HG03442 (cell line): Measurements from ENCODE around the gene ANKFY1.
"Not testable (repeated sequence)": the region's sequence is repeated elsewhere in the genome, so short reads cannot be mapped to it uniquely, and the experiment has no call there.

Source experiments
- ATAC-seq: cut with Tn5 transposase; IDR thresholded peaks from one replicate; pipeline ENCODE4 v1.9.1; 2021; ENCODE audit warnings: mild to moderate bottlenecking, moderate library complexity; ENCODE audit not compliant: unreplicated experiment

ANKFY1 gene

DNA sequence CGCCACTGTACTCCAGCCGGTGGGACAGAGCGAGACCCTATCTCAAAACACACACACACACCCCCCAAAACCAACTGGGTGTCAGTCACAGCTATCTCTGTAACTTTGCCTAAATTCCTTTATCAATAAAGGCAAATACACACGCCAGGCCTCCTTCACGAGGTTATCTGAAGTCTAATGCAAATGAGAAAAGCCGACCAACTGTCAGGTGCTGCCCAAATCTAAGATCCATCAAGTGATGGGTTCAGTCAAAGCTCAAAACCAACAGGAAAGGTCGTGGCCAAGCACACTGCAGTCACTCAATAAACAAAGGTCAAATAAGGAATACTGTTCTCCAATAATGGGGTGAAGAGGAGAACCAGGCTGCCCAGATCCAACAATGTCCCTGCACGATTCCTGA is 1.1 kb downstream of the ANKFY1 start:
- ATAC-seq: no peak

DNA sequence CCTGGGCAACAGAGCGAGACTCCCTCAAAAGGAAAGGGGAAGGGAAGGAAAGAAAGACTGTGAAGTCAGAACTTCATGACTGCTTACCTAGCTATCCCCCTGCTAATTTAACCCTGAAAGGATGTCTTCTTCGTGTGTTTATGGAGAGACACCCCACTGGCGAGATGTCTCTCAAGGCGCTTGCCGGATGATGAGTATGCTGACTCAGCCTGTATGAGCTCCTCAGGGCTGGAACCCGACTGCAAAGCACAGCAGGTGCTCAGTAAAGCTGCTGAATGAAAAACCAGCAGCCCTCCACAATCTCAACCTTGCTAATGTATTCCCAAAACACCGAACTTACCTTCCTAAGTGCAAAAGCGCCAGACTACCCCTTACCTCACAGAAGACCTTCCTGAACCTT is 2.3 kb downstream of the ANKFY1 start:
- no peak for ATAC-seq

DNA sequence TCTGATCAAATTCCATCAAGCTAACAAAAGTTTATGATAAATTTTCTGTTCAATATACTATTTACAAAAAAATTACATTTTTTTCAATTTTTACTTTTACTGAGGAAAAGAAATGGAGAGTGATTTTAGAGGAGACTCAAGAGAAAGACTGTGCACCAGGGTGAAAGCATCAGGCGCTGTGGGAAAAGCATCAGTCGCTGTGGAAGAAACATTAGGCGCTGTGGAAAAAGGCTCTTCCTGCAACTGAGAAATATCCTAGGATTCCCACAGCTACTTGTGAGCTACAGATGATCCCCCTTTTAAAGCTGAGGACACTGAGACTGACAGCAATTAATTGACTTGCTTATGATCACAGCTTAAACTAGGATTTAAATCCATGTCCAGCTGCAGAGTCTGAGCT is 4.9 kb downstream of the ANKFY1 start:
- no peak for ATAC-seq

DNA sequence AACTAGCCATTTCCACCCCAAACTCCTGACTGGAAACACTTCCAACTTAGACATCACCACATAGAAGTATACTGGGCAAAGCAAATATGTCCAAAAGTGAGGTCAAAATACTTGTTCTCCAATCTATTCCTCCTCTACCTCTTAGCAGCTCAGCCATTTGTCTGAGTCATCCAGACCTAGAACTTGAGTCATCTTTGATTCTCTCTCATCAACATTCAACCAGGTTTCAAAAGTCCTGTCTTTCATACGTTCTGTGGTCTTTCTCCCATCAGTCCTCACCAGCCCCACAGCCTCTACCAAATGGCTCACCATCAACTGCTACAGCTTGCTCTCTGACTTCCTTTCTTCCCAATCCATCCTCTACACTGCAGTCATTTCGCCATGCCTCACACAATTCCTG is 6.8 kb downstream of the ANKFY1 start:
- ATAC-seq: no peak

DNA sequence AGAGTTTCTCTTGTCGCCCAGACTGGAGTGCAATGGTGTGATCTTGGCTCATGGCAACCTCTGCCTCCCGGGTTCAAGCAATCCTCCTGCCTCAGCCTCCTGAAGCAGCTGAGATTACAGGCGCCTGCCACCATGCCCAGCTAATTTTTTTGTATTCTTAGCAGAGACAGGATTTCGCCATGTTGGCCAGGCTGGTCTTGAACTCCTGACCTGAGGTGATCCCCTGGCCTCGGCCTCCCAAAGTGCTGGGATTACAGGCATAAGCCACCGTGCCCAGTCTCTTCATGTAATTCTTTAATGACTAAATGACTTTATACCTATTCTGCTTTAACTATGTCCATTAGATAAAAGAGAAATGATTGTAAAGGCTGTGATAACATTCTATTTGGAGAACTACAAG is 8.5 kb downstream of the ANKFY1 start:
- not testable (repeated sequence) for ATAC-seq

DNA sequence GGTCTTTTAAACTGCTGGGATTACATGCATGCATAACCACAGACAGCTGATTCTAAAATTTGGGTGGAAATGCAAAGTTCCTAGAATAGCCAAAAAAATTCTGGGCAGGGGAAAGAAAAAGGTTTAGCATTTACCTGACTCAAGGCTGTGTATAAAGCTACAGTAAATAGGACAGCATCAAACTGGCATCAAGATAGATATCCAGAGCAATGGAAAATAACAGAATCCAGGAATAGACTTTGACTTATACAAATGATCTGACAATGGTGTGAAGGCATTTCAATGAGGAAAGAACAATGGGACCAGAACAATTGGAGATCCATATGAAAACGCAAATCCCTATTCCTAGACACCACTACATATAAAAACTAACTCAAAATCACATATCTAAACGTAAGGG is 12.9 kb downstream of the ANKFY1 start:
- ATAC-seq: no peak

DNA sequence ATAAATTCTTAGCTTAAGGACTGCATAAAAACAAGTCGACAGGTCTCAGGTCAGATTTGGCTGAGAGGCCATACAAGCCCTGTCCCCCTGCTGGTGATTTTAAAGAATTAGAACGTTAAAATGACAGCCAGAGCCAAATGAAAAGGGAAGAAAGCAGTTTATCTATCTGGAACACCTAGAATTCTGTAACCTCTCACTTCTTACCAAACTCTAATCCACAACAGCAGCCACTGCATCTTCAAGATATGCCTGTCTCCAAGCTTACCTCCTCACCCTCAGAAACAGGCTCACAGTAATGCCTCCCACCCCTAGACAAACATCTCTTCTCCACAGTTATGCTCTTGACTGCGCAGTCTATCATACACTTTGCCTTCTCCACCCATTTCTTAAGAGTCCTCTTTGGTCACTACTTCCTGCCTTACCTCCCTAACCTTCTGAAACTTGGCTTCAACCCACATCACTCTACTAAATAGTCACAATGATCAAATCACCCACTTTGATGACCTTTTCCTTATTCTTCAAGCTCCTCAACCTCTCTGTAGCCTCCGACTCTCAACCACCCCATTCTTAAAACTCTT is 14.2 kb downstream of the ANKFY1 start:
- ATAC-seq: no peak

DNA sequence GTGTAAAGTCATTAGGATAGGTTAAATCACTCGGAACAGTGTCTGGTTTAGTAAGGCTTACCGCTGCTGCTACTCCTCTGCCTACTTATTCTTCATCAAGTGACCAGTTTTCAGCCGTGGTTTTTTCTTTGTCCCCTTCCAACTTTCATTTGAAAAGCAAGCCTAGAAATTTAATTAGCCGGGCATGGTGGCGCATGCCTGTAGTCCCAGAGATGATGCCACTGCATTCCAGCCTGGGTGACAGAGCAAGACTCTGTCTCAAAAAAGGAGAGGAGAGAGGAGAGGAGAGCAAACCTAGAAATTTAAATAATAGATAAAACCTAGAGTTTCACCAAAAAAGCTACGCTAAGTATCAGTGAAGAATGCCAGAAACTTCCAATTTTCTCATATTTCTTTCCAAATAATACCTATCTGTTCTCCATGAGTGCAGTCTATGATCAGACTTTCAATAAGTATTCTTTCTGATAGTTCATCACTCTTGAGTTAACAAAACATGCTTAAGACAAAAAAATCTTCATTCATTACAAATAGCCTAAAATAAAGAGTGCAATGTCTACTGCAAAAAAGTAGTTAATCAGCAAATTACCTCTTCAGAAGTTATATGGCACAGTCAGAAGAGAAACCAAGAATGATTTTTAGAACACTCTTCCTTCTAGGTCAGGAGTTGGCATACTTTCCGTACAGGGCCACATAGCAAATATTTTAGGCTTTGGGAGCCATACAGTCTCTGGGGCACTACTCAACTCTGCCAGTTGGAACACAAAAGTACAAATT is 15.1 kb downstream of the ANKFY1 start:
- no peak for ATAC-seq

DNA sequence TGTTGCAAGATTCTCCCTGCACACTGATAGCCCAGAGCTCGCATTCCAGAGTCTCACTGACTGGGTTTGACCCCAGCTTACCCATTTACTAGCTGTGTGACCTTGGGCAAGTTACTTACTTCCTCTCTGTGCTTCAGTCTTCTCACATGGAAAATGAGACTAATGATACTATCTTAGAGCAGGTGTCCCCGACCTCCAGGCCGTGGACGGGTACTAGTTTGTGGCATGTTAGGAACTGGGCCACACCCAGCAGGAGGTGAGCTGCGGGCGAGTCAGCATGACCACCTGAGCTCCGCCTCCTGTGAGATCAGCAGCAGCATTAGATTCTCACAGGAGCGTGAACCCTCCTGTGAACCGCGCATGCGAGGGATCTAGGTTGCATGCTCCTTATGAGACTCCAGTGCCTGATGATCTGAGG is 15.8 kb downstream of the ANKFY1 start:
- ATAC-seq: no peak

DNA sequence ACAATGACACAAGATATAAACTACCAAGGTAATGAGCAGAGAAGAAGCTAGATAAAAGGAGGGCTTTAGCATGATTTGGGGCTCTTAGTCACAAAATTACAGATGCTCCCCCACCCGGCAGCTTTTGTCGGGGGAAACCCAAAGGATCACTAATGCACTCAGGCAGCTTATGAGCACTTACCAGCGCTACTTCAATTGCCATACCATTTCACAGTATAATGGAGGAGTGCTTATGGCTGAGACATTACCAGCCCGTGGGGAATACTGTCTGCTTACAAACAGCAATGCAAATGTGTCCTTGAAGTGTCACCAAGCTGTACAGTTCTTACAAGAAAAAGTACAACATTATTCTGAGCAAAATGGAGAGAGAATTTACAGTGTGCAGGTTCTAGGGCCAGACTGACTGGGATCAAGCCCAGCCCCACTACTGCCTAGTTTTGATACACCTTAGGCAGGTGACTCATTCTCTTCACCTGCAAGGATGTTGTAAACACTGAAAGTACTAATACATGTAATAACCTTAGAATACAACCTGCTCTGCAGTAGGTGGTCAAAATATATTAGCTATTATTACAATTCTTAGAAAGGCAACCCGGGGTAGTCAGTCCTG is 16.3 kb downstream of the ANKFY1 start:
- no peak for ATAC-seq

DNA sequence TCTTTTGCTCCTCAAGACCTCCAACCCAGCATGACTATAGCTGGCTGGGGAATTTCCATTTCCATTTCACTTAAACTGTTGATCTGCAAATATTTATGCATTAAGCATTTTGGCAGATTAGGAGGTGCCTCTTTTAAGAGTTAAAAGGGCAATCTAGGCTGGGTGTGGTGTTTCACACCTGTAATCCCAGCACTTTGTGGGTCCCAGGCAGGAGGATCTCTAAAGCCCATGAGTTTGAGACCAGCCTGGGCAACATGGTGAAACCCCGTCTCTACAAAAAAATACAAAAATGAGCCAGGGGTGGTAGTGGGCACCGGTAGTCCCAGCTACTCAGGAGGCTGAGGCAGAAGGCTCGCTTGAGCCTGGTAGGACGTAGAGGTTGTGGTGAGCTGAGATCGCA is 17.1 kb downstream of the ANKFY1 start:
- no peak for ATAC-seq

DNA sequence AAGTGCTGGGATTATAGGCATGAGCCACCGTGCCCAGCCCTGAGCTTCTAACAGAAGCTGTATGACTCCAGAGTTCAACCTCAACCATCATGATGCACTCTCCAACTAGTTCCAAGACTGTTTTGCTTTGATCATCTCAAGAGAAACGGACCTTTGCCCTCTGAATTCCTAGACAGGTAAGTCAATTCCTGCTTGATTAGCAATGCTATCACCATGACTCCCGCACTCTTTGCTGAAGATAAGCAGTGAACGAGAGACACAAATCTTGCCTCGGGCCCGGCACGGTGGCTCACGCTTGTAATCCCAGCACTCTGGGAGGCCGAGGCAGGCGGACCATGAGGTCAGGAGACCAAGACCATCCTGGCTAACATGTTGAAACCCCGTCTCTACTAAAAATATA is 22.2 kb downstream of the ANKFY1 start:
- ATAC-seq: no peak

DNA sequence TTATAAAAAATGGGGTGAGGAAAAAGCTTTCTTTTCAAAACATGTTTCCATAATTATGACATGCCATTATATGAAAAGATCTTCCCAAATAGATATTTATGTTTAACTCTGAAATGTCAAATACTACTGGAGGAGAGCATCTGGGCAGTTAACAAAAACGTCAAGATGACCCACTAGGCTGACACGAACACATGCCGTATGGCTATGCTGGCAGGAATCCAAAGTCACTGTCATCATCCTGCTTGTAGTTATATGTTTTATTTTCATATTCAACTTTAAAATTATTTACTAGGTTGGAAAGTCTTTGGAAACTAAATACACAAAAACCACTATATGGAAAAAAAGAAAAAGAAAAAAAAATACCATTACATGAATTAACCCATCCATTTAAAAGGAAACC is 27.3 kb downstream of the ANKFY1 start:
- no peak for ATAC-seq

DNA sequence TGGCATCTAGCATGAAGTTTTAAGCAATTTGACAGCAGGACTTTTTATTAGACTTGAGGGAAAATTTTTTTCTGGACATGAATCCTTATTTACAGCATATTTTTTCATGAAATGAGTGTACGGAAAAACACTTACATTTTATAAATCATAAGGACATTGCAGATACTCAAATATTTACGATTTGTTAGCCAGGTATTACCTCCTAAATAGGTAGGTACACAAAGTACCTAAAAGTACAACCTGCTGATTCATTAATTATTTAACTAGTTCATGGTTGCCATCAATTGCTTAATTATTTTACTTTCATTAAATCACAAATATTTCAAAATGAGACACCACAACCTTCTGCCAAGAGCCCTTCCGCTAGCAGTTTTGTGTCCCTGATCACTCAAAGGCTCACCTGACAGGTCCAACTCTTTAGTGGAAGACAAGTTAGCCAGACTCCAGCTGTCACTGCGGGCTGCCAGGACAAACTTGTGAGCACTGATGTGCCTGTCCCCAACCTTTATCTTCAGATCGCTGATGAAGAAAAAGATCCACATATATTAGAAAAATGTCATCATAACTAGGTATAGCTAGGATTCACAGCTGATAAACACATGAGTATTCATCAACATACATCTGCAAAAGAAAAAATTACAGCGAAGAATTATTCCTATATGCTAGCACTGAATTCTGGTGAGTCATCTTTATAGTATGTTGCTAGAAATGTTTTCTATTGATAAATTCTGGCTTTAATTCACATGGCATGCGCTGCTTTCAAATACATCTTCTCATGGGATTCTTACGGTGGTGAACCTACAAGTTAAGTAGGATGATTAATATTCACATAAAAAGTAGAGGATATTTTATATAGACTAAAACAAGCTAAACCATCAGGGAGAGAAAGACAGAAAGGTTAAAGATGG is 28.2 kb downstream of the ANKFY1 start:
- no peak for ATAC-seq

DNA sequence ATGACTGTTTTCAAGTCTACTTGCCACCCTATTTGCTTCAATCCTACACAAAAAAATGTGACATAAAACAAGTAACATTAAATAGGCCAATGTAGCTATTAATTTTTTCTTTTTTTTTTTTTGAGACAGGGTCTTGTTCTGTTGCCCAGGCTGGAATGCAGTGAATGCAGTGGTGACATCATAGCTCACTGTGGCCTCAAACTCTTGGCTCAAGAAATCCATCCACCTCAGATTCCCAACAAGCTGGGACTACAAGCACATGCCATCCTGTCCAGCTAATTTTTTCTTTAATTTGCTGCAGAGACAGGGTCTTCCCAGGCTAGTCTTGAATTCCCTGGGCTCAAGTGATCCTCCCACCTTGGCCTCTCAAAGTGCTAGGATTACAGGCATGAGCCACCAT is 29.4 kb downstream of the ANKFY1 start:
- ATAC-seq: no peak

DNA sequence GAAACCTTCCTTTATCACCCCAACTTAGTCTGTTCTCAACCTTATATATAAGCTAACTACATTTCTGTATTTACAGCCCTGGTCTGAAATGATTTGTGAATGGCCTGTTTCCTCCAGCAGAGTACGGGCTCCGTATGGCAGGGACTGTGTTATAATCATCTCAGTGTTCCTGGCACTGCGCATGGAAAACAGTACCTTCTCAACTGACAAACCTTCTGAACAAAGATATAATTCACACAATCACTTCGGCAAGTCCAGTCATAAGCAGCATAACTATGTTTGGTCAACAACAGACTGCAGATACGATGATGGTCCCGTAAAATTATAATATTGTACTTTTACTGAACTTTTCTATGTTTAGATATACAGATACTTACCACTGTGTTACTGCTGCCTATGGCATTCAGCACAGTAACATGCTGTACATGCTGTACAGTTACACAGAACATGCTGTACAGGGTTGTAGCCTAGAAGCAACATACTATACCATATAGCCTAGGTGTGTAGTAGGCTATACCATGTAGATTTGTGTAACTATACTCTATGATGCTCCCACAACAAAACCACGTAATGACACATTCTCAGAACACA is 30.0 kb downstream of the ANKFY1 start:
- no peak for ATAC-seq

DNA sequence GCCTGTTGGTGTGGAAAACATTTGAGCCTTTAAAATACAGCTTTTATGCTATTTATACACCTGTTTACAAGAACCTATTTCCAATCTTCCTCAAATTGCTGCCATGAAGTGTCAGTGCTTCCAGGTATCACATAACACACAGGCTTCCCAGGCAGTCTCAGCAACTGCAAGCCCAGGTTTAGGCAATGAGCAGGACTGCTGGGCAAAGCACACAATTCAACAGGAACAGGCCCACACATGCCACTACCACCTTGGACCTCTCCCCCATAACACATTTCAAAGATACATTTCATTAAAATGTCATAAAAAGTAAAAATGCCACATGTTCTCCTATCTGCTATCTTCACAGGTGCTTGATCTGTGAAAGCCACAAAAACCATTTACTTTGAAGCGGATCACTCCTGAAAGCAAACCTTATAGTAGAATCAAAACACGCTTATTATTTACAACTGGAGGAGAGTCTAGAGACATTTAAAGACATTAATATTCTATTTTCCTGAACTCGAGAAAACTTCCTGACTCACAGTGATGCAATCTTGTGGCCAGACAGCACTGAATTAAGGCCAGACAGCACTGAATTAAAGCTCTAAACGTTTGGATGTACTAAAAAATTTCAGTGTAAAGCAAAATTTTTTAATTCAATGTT is 31.5 kb downstream of the ANKFY1 start:
- no peak for ATAC-seq

DNA sequence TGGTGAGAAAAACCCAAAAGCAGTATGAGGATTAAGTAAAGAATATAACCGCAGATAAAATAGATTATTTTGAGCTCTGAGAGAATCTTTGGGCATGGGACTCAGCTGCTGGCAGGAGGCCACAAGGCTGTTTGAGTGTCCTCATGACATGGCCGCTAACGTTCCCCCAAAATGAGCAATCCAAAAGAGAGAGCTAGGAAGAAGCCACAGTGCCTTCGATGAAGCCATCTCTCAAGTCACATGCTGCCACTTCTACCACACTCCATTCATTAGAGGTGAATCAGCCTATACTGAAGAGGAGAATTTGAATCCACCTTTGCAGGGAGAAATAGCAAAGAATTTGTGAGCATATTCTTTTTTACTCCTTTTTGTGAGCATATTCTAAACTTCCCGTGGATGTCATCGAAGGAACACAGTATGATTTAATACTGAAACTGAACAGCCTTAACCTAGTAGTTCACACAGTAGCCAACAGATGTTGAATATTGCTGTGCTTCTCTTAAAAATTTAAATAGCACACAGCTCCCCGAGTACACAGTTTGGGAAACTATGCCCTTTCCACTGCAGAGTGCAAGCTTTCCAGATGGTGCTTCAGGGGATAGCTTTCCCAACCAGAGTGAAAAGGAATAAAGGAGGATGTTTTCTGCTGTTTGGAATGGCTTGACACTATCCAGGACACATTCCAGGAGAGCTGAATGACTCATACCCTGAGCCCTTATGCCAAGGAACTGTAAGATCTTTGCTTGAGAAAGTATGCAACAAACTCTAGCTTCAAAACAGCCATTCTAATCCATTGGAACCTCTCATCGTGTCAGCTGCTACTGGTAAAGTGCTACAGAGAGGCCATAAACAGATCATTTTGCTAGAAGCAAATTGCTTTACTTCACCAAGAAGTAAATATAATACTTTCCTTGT is 33.9 kb downstream of the ANKFY1 start:
- no peak for ATAC-seq

DNA sequence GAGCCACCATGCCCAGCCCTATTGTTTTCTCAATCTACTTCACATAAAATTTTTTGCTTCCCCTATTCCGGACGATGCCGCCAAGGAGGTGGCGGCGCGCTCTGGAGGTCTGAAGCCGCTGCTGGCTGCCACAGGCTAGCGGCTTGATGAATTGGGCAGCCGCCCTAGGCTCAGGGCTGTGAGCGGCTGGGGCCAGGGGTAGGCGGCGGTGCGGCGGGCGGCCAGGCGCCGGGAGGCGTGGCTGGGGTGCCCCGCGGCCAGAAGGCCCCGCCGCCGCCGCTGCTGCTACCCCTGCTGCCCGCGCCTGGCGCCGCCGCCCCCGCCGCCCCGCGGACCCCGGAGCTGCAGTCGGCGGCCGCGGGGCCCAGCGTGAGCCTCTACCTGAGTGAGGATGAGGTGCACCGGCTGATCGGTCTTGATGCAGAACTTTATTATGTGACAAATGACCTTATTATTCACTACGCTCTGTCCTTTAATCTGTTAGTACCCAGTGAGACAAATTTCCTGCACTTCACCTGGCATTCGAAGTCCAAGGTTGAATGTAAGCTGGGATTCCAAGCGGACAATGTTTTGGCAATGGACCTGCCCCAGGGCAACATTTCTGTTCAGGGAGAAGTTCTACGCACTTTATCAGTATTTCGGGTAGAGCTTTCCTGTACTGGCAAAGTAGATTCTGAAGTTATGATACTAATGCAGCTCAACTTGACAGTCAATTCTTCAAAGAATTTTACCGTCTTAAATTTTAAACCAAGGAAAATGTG is 41.7 kb downstream of the ANKFY1 start:
- no peak for ATAC-seq
